ENCODE data around the gene ZNF333.
"Not testable (repeated sequence)": the region's sequence is repeated elsewhere in the genome, so short reads cannot be mapped to it uniquely, and the experiment has no call there.

ZNF333 gene

GRCh38 chr19:14779151-14779550 lies 89.3 kb downstream of the ZNF333 start:
- TF ChIP-seq CTCF (IDR thresholded peaks at IDR 0.05; ENCODE audit: insufficient read depth, low read depth, low read length, missing control alignments): no peak
- DNase-seq (ENCODE audit: low read depth): no peak
- H3K4me3 ChIP-seq (ENCODE audit: low read depth, low read length): no peak overlapping the region

GRCh38 chr19:14780622-14781225 lies 90.9 kb downstream of the ZNF333 start:
- DNase-seq (ENCODE audit: low read depth): not testable (repeated sequence)

GRCh38 chr19:14781713-14782536 lies 92.1 kb downstream of the ZNF333 start:
- not testable (repeated sequence) for H3K4me3 ChIP-seq (ENCODE audit: low read depth, low read length); DNase-seq (ENCODE audit: low read depth)

More at GRCh38 chr19:14780622-14781225, 90.9 kb downstream of the ZNF333 start:
- not testable (repeated sequence) for H3K4me3 ChIP-seq (ENCODE audit: low read depth, low read length)

GRCh38 chr19:14782626-14783409 lies 93.0 kb downstream of the ZNF333 start:
- no peak overlapping the region for H3K4me3 ChIP-seq (ENCODE audit: low read depth, low read length)
- TF ChIP-seq CTCF (IDR thresholded peaks at IDR 0.05; ENCODE audit: insufficient read depth, low read depth, low read length, missing control alignments): no peak
- no peak for DNase-seq (ENCODE audit: low read depth)
